ENCODE results near the gene UBC.
"Not testable (repeated sequence)": the region's sequence is repeated elsewhere in the genome, so short reads cannot be mapped to it uniquely, and the experiment has no call there.

Gene UBC

GRCh38 chr12:124915239-124916236 is 1.1 kb upstream of the UBC start:
- in situ Hi-C loops (cut with MboI; ENCODE audit: low sequenced_read_pairs) = no loop called here

- in situ Hi-C loops (cut with MboI; ENCODE audit: low sequenced_read_pairs) = no loop called here
Observed at GRCh38 chr12:124913474-124914391, 717 bp downstream of the UBC start.

- in situ Hi-C loops (cut with MboI; ENCODE audit: low sequenced_read_pairs) = not testable (repeated sequence)
Observed at GRCh38 chr12:124912529-124913287, 1.7 kb downstream of the UBC start.

DNA sequence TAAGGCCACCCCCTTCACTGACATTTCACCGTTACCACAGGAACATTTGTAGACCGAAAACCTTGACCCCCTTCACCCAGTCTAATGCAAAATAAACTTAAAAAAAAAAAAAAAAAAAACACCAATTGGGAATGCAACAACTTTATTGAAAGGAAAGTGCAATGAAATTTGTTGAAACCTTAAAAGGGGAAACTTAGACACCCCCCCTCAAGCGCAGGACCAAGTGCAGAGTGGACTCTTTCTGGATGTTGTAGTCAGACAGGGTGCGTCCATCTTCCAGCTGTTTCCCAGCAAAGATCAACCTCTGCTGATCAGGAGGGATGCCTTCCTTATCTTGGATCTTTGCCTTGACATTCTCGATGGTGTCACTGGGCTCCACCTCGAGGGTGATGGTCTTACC is 2.9 kb downstream of the UBC start:
- in situ Hi-C loops (cut with MboI; ENCODE audit: low sequenced_read_pairs) = not testable (repeated sequence)

DNA sequence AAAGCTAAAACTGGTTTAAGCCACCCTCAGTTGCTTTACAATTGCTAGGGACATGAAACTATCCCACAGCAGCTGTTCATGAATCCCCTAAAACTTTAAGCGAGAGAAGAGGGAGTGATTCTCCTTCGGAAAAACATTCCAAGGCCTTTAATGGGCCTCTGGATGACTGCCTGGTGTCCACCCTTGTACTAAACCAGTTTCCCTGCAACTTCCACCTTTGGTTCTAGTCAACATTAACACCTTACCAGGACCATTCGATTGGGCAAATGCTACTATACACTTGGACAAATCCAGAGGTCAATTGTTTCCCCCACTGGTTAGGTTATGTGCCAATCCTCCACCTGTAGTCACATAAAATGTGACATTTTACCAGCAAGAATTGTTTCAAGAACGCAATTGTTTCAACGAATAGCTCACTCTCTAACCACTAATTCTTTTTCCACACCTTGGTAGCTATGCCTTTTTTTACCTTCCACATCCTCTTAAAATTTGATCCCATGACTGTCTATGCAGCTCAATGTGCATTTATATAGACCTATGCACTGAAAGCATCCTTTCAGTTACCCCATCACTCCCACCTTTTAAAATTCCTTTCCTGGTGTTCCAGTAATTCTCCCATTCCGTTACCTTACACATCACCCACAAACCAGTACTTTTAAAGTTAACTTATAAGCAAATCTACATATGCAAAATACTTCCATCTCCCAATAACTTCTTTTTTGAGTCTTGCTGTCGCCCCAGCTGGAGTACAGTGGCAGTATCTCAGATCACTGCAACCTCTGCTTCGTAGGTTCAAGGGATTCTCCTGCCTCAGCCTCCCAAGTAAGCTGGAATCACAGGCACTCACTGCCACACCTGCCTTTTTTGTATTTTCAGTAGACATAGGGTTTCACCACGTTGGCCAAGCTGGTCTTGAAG is 3.6 kb downstream of the UBC start:
- in situ Hi-C loops (cut with MboI; ENCODE audit: low sequenced_read_pairs) = no loop called here

- in situ Hi-C loops (cut with MboI; ENCODE audit: low sequenced_read_pairs) = no loop called here
Observed at GRCh38 chr12:124909831-124910560, 4.5 kb downstream of the UBC start.

GRCh38 chr12:124906606-124907261 is 7.7 kb downstream of the UBC start:
- in situ Hi-C loops (cut with MboI; ENCODE audit: low sequenced_read_pairs) = no loop called here

GRCh38 chr12:124904306-124905098 is 9.9 kb downstream of the UBC start:
- in situ Hi-C loops (cut with MboI; ENCODE audit: low sequenced_read_pairs) = no loop called here

DNA sequence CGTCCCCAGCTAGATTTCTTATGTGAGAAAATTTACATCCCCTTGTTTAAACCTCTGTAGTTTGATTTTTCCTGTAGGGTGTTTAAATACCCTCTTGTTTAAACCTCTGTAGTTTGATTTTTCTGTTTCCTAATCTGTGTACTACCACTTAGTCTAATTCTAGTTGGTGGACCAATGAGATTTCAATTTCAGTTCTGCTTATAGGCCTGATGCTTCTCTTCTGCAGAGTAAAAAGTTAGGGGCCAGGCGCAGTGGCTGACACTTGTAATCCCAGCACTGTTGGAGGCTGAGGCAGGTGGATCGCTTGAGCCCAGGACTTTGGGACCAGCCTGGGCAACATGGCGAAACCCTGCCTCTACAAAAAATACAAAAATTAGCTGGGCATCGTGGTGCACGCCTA is 11.5 kb downstream of the UBC start:
- in situ Hi-C loops (cut with MboI; ENCODE audit: low sequenced_read_pairs) = no loop called here

- in situ Hi-C loops (cut with MboI; ENCODE audit: low sequenced_read_pairs) = no loop called here
Observed at GRCh38 chr12:124901003-124901402, 13.4 kb downstream of the UBC start.

DNA sequence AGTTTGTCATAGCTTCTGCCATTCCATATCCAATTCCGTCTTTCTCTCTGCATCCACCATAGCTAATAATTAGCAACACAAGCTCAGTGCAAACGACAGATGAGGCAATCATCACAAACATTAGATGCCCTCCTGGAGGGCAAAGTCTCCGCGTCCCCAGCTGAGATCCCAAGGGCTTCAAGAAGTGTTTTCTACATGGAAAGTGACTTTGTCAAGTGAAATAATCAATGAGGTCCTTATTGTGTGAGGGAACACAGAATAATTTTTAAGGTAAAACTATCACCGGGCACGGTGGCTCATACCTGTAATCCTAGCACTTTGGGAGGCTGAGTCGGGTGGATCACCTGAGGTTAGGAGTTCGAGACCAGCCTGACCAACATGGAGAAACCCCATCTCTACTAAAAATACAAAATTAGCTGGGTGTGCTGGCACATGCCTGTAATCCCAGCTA is 14.1 kb downstream of the UBC start:
- in situ Hi-C loops (cut with MboI; ENCODE audit: low sequenced_read_pairs) = not testable (repeated sequence)

GRCh38 chr12:124898923-124899294 is 15.5 kb downstream of the UBC start:
- in situ Hi-C loops (cut with MboI; ENCODE audit: low sequenced_read_pairs) = no loop called here

- in situ Hi-C loops (cut with MboI; ENCODE audit: low sequenced_read_pairs) = no loop called here
Observed at GRCh38 chr12:124898200-124898922, 16.1 kb downstream of the UBC start.

DNA sequence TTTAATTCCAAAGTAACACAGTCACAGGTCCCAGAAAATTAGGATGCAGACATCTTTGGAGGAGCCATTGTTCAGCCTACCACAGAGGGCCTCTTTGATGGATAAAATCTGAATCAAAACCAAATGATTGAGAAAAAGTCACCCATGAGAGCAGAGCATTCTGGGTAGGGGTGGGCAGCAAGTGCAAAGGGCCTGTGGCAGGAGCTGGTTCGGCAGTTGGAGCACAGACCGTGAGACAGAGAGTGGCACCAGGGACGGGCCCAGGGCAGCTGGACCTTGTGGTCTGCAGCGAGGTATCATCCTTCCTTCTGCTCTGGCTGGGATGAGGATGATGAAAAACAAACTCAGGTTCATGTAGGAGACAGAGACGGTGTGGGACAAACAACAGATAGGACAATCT is 18.0 kb downstream of the UBC start:
- in situ Hi-C loops (cut with MboI; ENCODE audit: low sequenced_read_pairs) = no loop called here

- in situ Hi-C loops (cut with MboI; ENCODE audit: low sequenced_read_pairs) = no loop called here
Observed at GRCh38 chr12:124893792-124894516, 20.5 kb downstream of the UBC start.

DNA sequence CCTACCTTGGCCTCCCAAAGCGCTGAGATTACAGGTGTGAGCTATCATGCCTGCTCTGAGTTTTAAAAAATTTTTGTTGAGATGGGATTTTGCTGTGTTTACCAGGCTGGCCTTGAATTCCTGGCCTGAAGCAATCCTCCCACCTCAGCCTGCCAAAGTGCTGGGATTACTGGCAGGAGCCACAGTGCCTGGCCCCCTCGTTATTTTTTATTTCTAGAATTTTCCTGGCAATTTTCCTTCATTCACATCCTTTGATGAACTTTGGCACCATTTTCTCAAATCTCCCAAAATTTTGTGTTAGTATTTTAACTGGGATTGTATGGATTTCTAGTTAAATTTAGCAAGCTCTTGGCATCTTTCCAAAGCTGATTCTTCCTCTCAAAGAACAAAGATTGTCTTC is 26.2 kb downstream of the UBC start:
- in situ Hi-C loops (cut with MboI; ENCODE audit: low sequenced_read_pairs) = no loop called here

All from HL-60/S4 (cell line).